ENCODE measurements around the gene EXT2.

DNA sequence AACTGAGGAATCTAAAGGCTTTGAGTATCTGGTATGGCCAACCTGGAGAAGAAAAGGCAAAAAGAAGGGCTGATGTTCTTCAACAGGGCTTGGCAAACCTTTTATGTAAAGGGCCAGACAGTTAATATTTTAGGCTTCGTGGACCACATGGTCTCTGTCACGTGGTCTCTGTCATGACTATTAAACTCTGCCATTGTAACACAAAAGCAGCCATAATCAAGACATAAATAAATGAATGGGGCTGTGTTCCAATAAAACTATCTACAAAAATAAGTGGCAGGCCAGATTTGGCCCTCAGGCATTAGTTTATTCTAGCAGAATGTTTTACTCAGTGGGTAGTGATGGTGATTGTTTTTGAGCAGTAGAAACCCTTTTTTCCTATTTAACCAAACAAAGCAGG is 48.2 kb upstream of the EXT2 start:
- TF ChIP-seq POLR2AphosphoS5 (IDR thresholded peaks at IDR 0.05; ENCODE audit: insufficient read depth in 1 of 2, low read depth in 1 of 2) (no peak), CTCF (IDR thresholded peaks at IDR 0.05) (no peak), POLR2A (IDR thresholded peaks at IDR 0.05) (no peak)
